Esophagus squamous epithelium (tissue), 5 donors: ENCODE results near the gene DCD. TPM values are rescaled to one million over a fixed set of nuclear protein-coding genes. Genes with fewer than 3 reads are reported as not detected.
"Not testable (repeated sequence)": the region's sequence is repeated elsewhere in the genome, so short reads cannot be mapped to it uniquely, and the experiment has no call there.

ENCODE experiments used
- DNase-seq: peaks from one replicate; lab custom pipeline; 2025; lab: John Stamatoyannopoulos, UW
- H3K27ac ChIP-seq, 4 donors: fragments of 200-600 bp; sonication (generic); one replicate each; pipeline ENCODE4 v1.5.1; 2016 to 2019; ENCODE audit warnings: mild to moderate bottlenecking in 1 of 4
- H3K27me3 ChIP-seq, 4 donors: fragments of 200-600 bp; sonication (generic); 1 replicate in 3 of 4; 2 replicates in 1 of 4; pipeline versions ENCODE4 v1.5.1 to v1.6.0; 2017 to 2021; ENCODE audit warnings: antibody characterized with exemption in 1 of 4
- H3K36me3 ChIP-seq, 3 donors: fragments of 200-600 bp; sonication (generic); one replicate each; pipeline ENCODE4 v1.5.1; 2016 to 2019
- H3K4me1 ChIP-seq, 3 donors: fragments of 200-600 bp; sonication (generic); one replicate each; pipeline ENCODE4 v1.5.1; 2017 to 2019
- H3K4me3 ChIP-seq, 4 donors: fragments of 200-600 bp; sonication (generic); 1 replicate in 3 of 4; 2 replicates in 1 of 4; pipeline ENCODE4 v1.5.1; 2016 to 2019; ENCODE audit warnings: mild to moderate bottlenecking in 2 of 4, moderate library complexity in 1 of 4
- H3K9me3 ChIP-seq, 3 donors: fragments of 200-600 bp; sonication (generic); one replicate each; pipeline ENCODE4 v1.5.1; 2016 to 2019
- CTCF ChIP-seq, 6 experiments: fragments of 450-650 bp in 4 of 6; fragments of 200-600 bp in 2 of 6; sonication (generic) in 2 of 6; IDR thresholded peaks; one replicate each; pipeline ENCODE4 v1.5.1; 2016 to 2019; ENCODE audit warnings: antibody characterized with exemption in 6 of 6, mild to moderate bottlenecking in 4 of 6, moderate library complexity in 4 of 6
- POLR2A ChIP-seq, 4 donors: fragments of 450-650 bp; IDR thresholded peaks; one replicate each; pipeline ENCODE4 v1.6.1; 2017; ENCODE audit warnings: antibody characterized with exemption in 4 of 4, mild to moderate bottlenecking in 4 of 4, moderate library complexity in 3 of 4
- WGBS, 2 donors: methylation state at CpG; one replicate each; pipeline ENCODE4 v1.1.5; 2018; 5-methylcytosine and 5-hydroxymethylcytosine counted together
- intact Hi-C: fragments of 100-400 bp; cut with DNase I; formaldehyde crosslinking; loops from one replicate; pipeline ENCODE4 v1.15.0; 2022
- total RNA-seq, 4 donors: library from RNA; depleted of rRNA; stranded (reverse); fragments of >200 nt; gene quantifications; one replicate each; pipeline ENCODE4 v1.1.0, GENCODE V29; 2016
- donor health status: DM: yes; HTN: yes; CAD: no.

DCD gene
- total RNA-seq, 4 donors from 2014 or later = not detected

GRCh38 chr12:54680374-54680773 is 32.2 kb upstream of the DCD start:
- Histone ChIP-seq H3K27me3 (peaks cover 0 to 49% (median 0%) of the 10 kb centered on the region in 4 donors), H3K4me1 (no peaks in the 10 kb centered on the region), H3K36me3 (no peaks in the 10 kb centered on the region), H3K4me3 (no peak overlapping the region), H3K9me3 (no peaks in the 10 kb centered on the region), H3K27ac (no peak overlapping the region)
- DNase-seq = no peak
- WGBS, 2 donors = 36 to 50% methylated on average over 3 of the region's 3 CpGs
- TF ChIP-seq CTCF (IDR thresholded peaks at IDR 0.05) (peak in 4 of 6 experiments; percentile 16 to 49 (median 27)), POLR2A (IDR thresholded peaks at IDR 0.05) (no peak)
- intact Hi-C loops = no loop called here

GRCh38 chr12:54678131-54678530 is 30.0 kb upstream of the DCD start:
- 76 to 79% methylated on average over 5 of the region's 5 CpGs for WGBS, 2 donors
- TF ChIP-seq CTCF (IDR thresholded peaks at IDR 0.05) = no peak
- no peak for TF ChIP-seq POLR2A (IDR thresholded peaks at IDR 0.05)
- Histone ChIP-seq H3K36me3 (no peaks in the 10 kb centered on the region), H3K9me3 (no peaks in the 10 kb centered on the region), H3K4me1 (no peaks in the 10 kb centered on the region), H3K27me3 (peaks cover 0 to 32% (median 0%) of the 10 kb centered on the region in 4 donors), H3K4me3 (no peak overlapping the region), H3K27ac (no peak overlapping the region)
- intact Hi-C loops = no loop called here
- no peak for DNase-seq

- no peak for DNase-seq
- no peaks in the 10 kb centered on the region for H3K36me3 ChIP-seq
- H3K4me1 ChIP-seq = no peaks in the 10 kb centered on the region
- intact Hi-C loops = no loop called here
- H3K27me3 ChIP-seq = peaks cover 0 to 10% (median 0%) of the 10 kb centered on the region in 4 donors
- no peak overlapping the region for H3K4me3 ChIP-seq
- no peaks in the 10 kb centered on the region for H3K9me3 ChIP-seq
- TF ChIP-seq CTCF (IDR thresholded peaks at IDR 0.05) = no peak
- no peak for TF ChIP-seq POLR2A (IDR thresholded peaks at IDR 0.05)
- no peak overlapping the region for H3K27ac ChIP-seq
- 84 to 90% methylated on average over 5 of the region's 5 CpGs for WGBS, 2 donors
Observed at GRCh38 chr12:54667945-54668344, 19.8 kb upstream of the DCD start.

GRCh38 chr12:54666008-54666407 is 17.8 kb upstream of the DCD start:
- TF ChIP-seq POLR2A (IDR thresholded peaks at IDR 0.05) = no peak
- no peak for TF ChIP-seq CTCF (IDR thresholded peaks at IDR 0.05)
- intact Hi-C loops = no loop called here
- H3K9me3 ChIP-seq = no peaks in the 10 kb centered on the region
- no peak overlapping the region for H3K4me3 ChIP-seq
- 61 to 63% methylated on average over 3 of the region's 3 CpGs for WGBS, 2 donors
- H3K27me3 ChIP-seq = peaks cover 0 to 10% (median 0%) of the 10 kb centered on the region in 4 donors
- H3K4me1 ChIP-seq = no peaks in the 10 kb centered on the region
- no peak overlapping the region for H3K27ac ChIP-seq
- no peak for DNase-seq
- H3K36me3 ChIP-seq = no peaks in the 10 kb centered on the region

GRCh38 chr12:54665022-54665635 is 17.0 kb upstream of the DCD start:
- H3K27ac ChIP-seq, intact Hi-C loops, H3K9me3 ChIP-seq, H3K27me3 ChIP-seq, H3K4me3 ChIP-seq, H3K4me1 ChIP-seq, DNase-seq, H3K36me3 ChIP-seq: not testable (repeated sequence)
- WGBS, 2 donors = 30 to 53% methylated on average over 3 of the region's 3 CpGs
